ENCODE measurements around the gene IMMP2L. TPM values are rescaled to one million over a fixed set of nuclear protein-coding genes. Genes with fewer than 3 reads are reported as not detected.

IMMP2L gene
- total and polyA plus RNA-seq, 4 experiments from 2014 or later: 23.5 to 32.2 (median 29.5) TPM

DNA sequence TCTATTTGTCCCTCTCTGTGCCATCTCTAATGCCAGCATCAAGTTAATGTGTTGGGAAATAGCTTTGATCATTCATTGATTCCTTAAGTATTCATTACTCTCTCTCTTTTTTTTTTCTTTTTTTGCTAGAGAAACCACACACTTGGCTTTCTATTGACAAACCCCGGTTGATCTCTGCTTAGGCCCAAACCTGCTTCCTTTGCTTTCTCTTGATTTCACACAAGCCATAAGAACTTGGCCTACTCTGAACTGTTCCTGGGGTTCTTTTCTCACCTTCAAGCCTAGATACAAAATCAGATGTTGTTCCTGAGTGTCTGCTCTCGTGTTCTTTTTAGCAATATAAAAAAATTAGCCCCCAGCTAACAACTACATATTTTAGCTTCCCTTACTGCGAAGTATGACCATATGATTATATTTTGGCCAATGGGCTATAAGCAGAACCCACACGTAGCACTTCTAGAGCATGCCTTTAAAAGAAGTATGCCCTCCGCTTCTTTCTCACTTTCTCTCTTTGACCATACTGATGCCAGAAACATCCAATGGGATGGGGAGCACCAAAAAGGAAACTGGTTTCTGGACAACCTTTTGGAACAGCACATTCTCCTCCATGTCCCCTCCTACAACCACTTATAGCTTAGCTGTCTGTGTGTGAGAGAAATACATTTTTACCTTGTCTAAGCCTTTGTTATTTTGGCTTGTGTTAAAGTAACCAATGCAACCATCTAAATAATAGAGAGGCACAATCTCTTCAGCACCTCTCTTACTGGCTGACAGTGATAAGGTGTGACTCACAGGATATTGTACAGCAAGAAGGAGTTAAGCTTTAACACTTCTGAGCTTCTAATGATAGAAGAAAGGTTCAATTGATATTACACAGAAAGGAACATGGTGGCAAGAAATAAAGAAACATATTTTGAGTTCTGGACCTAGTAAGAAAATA lies 568.0 kb downstream of the IMMP2L start:
- Mint-ChIP-seq H3K4me3 (peak overlapping the region in 3 of 8 donors; percentile 6 to 42 (median 8)), H3K4me1 (peaks cover 20 to 25% (median 23%) of the 10 kb centered on the region in 4 donors), H3K27me3 (no peaks in the 10 kb centered on the region), H3K36me3 (no peaks in the 10 kb centered on the region), H3K27ac (peak overlapping the region; percentile 24 to 84 (median 74)), H3K9me3 (peaks cover 0 to 5% (median 0%) of the 10 kb centered on the region in 8 donors)
- no peaks in the 10 kb centered on the region for H3K27me3 ChIP-seq (ENCODE audit: insufficient read depth, low read length)
- POLR2A ChIA-PET (ENCODE audit: partially characterized antibody): interaction anchor here (3.1 kb wide), 1 partner anchor 17 kb away, joined by 9 read pairs; no protein-coding TSS in a partner anchor
- H3K4me1 ChIP-seq (ENCODE audit: insufficient read depth, low read length): peaks cover 24% of the 10 kb centered on the region
- DNase-seq: no peak
- H3K4me3 ChIP-seq (ENCODE audit: low read length in 2 of 2): no peak overlapping the region
- no peaks in the 10 kb centered on the region for H3K9me3 ChIP-seq (ENCODE audit: control insufficient read depth in 1 of 2, low read length in 2 of 2)
- no peaks in the 10 kb centered on the region for H3K36me3 ChIP-seq (ENCODE audit: insufficient read depth, low read length)
- H3K27ac ChIP-seq (ENCODE audit: low read depth, low read length): no peak overlapping the region
- intact Hi-C loops (cut with micrococcal nuclease): loop anchor here (5.0 kb wide), 1 partner anchor 33 kb away; no protein-coding TSS in a partner anchor
- CTCF ChIA-PET (ENCODE audit: partially characterized antibody): interaction anchor here (0.9 to 2.5 kb wide), 2 partner anchors 8 to 9 kb away, joined by 3 to 9 read pairs; no protein-coding TSS in a partner anchor

DNA sequence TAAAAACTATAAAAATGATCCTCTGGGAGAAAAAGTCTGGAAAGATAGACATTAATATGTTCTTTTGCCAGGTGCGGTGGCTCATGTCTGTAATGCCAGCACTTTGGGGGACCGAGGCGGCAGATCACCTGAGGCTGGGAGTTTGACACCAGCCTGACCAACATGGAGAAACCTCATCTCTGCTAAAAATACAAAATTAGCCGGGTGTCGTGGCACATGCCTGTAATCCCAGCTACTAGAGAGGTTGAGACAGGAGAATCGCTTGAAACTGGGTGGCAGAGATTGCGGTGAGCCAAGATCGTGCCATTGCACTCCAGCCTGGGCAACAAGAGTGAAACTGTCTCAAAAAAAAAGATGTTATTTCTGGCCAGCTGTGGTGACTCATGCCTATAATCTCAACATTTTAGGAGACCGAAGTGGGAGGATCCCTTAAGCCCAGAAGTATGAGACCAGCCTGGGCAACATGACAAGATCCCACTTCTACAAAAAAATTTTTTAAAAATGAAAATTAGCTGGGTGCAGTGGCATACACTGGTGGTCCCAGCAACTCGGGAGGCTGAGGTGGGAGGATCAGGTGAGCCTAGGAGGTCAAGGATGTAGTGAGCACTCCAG lies 573.3 kb downstream of the IMMP2L start:
- ChIA-PET CTCF (ENCODE audit: partially characterized antibody) (interaction anchor here (0.7 kb wide), 1 partner anchor 59 kb away, joined by 3 read pairs; no protein-coding TSS in a partner anchor), POLR2A (ENCODE audit: partially characterized antibody) (interaction anchor here (0.6 kb wide), 1 partner anchor 1359 kb away, joined by 3 read pairs; no protein-coding TSS in a partner anchor)
- Mint-ChIP-seq H3K27ac (no peak overlapping the region), H3K36me3 (no peaks in the 10 kb centered on the region), H3K27me3 (no peaks in the 10 kb centered on the region), H3K4me3 (no peak overlapping the region), H3K9me3 (peaks cover 0 to 2% (median 0%) of the 10 kb centered on the region in 8 donors), H3K4me1 (peaks cover 13 to 14% (median 14%) of the 10 kb centered on the region in 4 donors)
- no peak for DNase-seq
- Histone ChIP-seq H3K9me3 (ENCODE audit: control insufficient read depth in 1 of 2, low read length in 2 of 2) (no peaks in the 10 kb centered on the region), H3K27me3 (ENCODE audit: insufficient read depth, low read length) (no peaks in the 10 kb centered on the region), H3K4me3 (ENCODE audit: low read length in 2 of 2) (no peak overlapping the region), H3K36me3 (ENCODE audit: insufficient read depth, low read length) (no peaks in the 10 kb centered on the region), H3K4me1 (ENCODE audit: insufficient read depth, low read length) (peaks cover 15% of the 10 kb centered on the region), H3K27ac (ENCODE audit: low read depth, low read length) (no peak overlapping the region)
- intact Hi-C loops (cut with micrococcal nuclease): no loop called here

DNA sequence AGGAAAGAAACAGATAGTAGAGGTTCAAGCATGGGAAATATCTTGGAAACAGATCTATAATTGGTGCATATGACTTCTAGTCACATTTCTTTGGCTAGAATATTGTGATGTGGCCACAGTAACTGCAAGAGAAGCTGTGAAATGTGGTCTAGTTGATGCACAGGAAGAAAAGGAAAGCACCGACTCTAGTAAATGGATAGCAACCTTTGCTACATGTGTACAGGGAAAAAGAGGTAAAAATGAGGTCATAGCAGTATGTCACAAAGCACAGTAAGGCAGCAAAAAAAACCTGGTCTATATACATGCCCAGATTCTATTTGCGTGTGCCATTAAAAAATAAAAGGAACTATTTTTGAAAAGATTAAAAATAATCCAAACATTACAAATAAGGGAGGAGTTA lies 573.9 kb downstream of the IMMP2L start:
- Mint-ChIP-seq H3K9me3 (peaks cover 0 to 2% (median 0%) of the 10 kb centered on the region in 8 donors), H3K36me3 (no peaks in the 10 kb centered on the region), H3K4me1 (peaks cover 7% of the 10 kb centered on the region in 4 donors), H3K27ac (no peak overlapping the region), H3K4me3 (no peak overlapping the region), H3K27me3 (no peaks in the 10 kb centered on the region)
- Histone ChIP-seq H3K4me1 (ENCODE audit: insufficient read depth, low read length) (peaks cover 8% of the 10 kb centered on the region), H3K4me3 (ENCODE audit: low read length in 2 of 2) (no peak overlapping the region), H3K27ac (ENCODE audit: low read depth, low read length) (no peak overlapping the region), H3K9me3 (ENCODE audit: control insufficient read depth in 1 of 2, low read length in 2 of 2) (no peaks in the 10 kb centered on the region), H3K27me3 (ENCODE audit: insufficient read depth, low read length) (no peaks in the 10 kb centered on the region), H3K36me3 (ENCODE audit: insufficient read depth, low read length) (no peaks in the 10 kb centered on the region)
- DNase-seq: no peak
- CTCF ChIA-PET (ENCODE audit: partially characterized antibody): no interaction called here
- POLR2A ChIA-PET (ENCODE audit: partially characterized antibody): no interaction called here
- intact Hi-C loops (cut with micrococcal nuclease): no loop called here

DNA sequence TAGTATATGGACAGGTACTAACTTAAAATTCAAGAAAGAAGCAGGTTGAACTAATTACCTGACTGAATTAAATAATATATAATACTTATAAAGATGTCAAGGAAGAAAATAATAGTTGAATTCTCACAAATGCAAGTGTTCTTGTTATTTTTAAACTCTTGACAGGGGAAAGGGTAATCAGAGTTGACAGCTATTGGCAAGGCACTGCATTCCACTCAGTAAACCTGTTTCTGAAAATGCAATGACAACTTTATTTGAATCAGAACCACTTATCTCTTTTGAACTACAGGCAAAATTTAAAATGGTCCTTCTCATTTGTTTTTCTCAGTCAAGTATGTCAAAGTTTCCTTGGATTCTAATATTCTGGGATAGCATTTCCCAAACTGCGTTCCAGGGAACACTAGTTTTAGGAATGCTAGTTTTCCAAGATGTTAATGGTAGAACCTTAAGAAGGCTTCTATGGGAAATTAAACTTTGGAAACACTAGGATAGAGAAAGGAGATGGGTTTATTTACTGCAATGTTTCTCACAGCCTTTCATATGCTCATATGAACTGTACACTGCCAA lies 575.1 kb downstream of the IMMP2L start:
- Mint-ChIP-seq H3K9me3 (peaks cover 0 to 2% (median 0%) of the 10 kb centered on the region in 8 donors), H3K27ac (no peak overlapping the region), H3K27me3 (no peaks in the 10 kb centered on the region), H3K4me3 (no peak overlapping the region), H3K36me3 (no peaks in the 10 kb centered on the region), H3K4me1 (no peaks in the 10 kb centered on the region)
- no peak overlapping the region for H3K27ac ChIP-seq (ENCODE audit: low read depth, low read length)
- H3K27me3 ChIP-seq (ENCODE audit: insufficient read depth, low read length): no peaks in the 10 kb centered on the region
- DNase-seq: no peak
- intact Hi-C loops (cut with micrococcal nuclease): no loop called here
- ChIA-PET POLR2A (ENCODE audit: partially characterized antibody) (no interaction called here), CTCF (ENCODE audit: partially characterized antibody) (no interaction called here)
- H3K4me1 ChIP-seq (ENCODE audit: insufficient read depth, low read length): no peaks in the 10 kb centered on the region
- no peak overlapping the region for H3K4me3 ChIP-seq (ENCODE audit: low read length in 2 of 2)
- no peaks in the 10 kb centered on the region for H3K36me3 ChIP-seq (ENCODE audit: insufficient read depth, low read length)
- H3K9me3 ChIP-seq (ENCODE audit: control insufficient read depth in 1 of 2, low read length in 2 of 2): no peaks in the 10 kb centered on the region

DNA sequence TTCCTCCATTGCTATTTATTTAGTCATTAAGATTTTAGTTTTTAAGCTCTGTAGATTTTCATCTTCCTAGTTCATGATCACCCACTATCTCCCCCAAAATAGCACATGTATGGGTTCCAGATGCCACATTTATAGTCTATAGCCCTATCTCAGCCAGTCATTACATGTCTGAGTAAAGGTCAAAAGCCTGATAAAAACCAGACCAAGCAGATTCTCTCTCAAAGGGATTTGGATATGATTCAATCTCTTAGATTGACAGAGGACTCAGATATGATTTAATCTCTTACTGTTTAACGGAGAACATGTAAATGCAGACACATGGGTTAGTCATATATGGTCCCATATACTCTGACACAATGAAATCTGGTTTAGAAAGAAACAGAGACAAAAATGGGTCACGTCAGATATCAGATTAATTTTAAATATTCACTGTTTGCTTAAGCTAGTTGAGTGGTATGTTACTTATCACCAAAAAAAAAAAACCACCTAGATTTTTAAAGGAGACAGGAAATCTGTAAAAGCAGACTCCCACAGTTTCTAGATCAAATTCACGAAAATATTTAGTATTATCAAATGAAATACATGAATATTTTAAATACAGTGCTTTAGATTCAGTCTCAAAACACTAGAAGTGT lies 578.4 kb downstream of the IMMP2L start:
- intact Hi-C loops (cut with micrococcal nuclease): no loop called here
- Mint-ChIP-seq H3K27me3 (no peaks in the 10 kb centered on the region), H3K9me3 (no peaks in the 10 kb centered on the region), H3K4me1 (peaks cover 4 to 5% (median 4%) of the 10 kb centered on the region in 4 donors), H3K4me3 (no peak overlapping the region), H3K27ac (no peak overlapping the region), H3K36me3 (no peaks in the 10 kb centered on the region)
- Histone ChIP-seq H3K9me3 (ENCODE audit: control insufficient read depth in 1 of 2, low read length in 2 of 2) (no peaks in the 10 kb centered on the region), H3K4me3 (ENCODE audit: low read length in 2 of 2) (no peak overlapping the region), H3K4me1 (ENCODE audit: insufficient read depth, low read length) (no peaks in the 10 kb centered on the region), H3K27me3 (ENCODE audit: insufficient read depth, low read length) (no peaks in the 10 kb centered on the region), H3K27ac (ENCODE audit: low read depth, low read length) (no peak overlapping the region), H3K36me3 (ENCODE audit: insufficient read depth, low read length) (no peaks in the 10 kb centered on the region)
- POLR2A ChIA-PET (ENCODE audit: partially characterized antibody): no interaction called here
- CTCF ChIA-PET (ENCODE audit: partially characterized antibody): no interaction called here
- DNase-seq: no peak

DNA sequence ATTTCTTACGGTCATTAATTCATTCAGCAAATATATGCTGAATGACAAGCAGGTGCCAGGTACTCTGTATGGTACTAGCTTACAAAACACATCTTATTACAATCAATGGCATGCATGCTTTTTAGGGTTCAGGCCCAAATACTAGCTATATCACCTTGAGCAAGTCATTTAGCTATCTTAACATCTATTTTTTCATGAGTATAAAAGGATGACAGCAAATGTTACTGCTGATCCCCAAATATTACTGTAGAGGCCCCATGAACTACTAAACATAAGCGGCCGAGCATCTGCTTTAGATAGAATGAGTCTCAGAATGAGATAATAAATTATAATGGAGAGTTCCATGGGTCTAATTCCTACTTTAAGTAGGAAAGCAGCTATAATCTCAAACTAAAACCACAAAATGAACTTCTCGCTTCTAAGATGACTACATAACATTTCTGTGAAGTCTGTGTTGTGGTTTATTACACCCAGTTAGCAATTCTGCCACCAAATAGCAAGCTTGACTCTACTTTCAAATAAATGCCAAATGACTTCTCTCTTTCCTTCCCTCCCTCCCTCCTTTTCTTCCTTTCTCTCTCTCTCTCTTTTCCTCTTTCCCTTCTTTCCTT lies 585.1 kb downstream of the IMMP2L start:
- intact Hi-C loops (cut with micrococcal nuclease): loop anchor here (5.0 kb wide), 1 partner anchor 35 kb away; no protein-coding TSS in a partner anchor
- peak in 4 of 5 donors; percentile 8 to 30 (median 22) for DNase-seq
- Histone ChIP-seq H3K27ac (ENCODE audit: low read depth, low read length) (no peak overlapping the region), H3K9me3 (ENCODE audit: control insufficient read depth in 1 of 2, low read length in 2 of 2) (no peaks in the 10 kb centered on the region), H3K4me1 (ENCODE audit: insufficient read depth, low read length) (peaks cover 31% of the 10 kb centered on the region), H3K27me3 (ENCODE audit: insufficient read depth, low read length) (no peaks in the 10 kb centered on the region), H3K36me3 (ENCODE audit: insufficient read depth, low read length) (no peaks in the 10 kb centered on the region), H3K4me3 (ENCODE audit: low read length in 2 of 2) (no peak overlapping the region)
- POLR2A ChIA-PET (ENCODE audit: partially characterized antibody): interaction anchor here (0.6 to 1.1 kb wide), 2 partner anchors 97 to 106 kb away, joined by 3 to 8 read pairs; no protein-coding TSS in a partner anchor
- Mint-ChIP-seq H3K9me3 (no peaks in the 10 kb centered on the region), H3K27ac (peak overlapping the region; percentile 30 to 92 (median 80)), H3K36me3 (no peaks in the 10 kb centered on the region), H3K27me3 (no peaks in the 10 kb centered on the region), H3K4me1 (peaks cover 13 to 22% (median 18%) of the 10 kb centered on the region in 4 donors), H3K4me3 (peak overlapping the region; percentile 14 to 84 (median 64))
- CTCF ChIA-PET (ENCODE audit: partially characterized antibody): interaction anchor here (0.8 to 1.7 kb wide), 4 partner anchors 9 to 108 kb away, joined by 3 to 5 read pairs (median 3); no protein-coding TSS in a partner anchor
